ENCODE data around the gene SPTLC1. TPM values are rescaled to one million over a fixed set of nuclear protein-coding genes. Genes with fewer than 3 reads are reported as not detected.

SPTLC1 gene
- total and polyA plus RNA-seq, 2 of the 13 experiments (the other 11 are each of a cell fraction or from before 2014, with no cell fraction given): 56.2 to 72.5 TPM

GRCh38 chr9:92138157-92138959 lies 23.1 kb upstream of the SPTLC1 start (continued):
- no peak for TF ChIP-seq BRF2 (CRISPR knock-in tag; IDR thresholded peaks at IDR 0.05)
- TF ChIP-seq SP4 (CRISPR knock-in tag; IDR thresholded peaks at IDR 0.05): 0 out of 2 replicates have a peak, but pooled peaks have one; percentile 33
- TF ChIP-seq HNRNPLL (IDR thresholded peaks at IDR 0.05; ENCODE audit: low read depth, low read length, poor library complexity, severe bottlenecking): no peak
- no peak for TF ChIP-seq ZNF24 (IDR thresholded peaks at IDR 0.05)
- TF ChIP-seq SSRP1 (CRISPR knock-in tag; IDR thresholded peaks at IDR 0.05): no peak
- TF ChIP-seq PRDM4 (CRISPR knock-in tag; IDR thresholded peaks at IDR 0.05; ENCODE audit: borderline replicate concordance): no peak
- no peak for TF ChIP-seq ZNF138 (CRISPR knock-in tag; IDR thresholded peaks at IDR 0.05; ENCODE audit: low read depth)
- no peak for TF ChIP-seq HNF1A (IDR thresholded peaks at IDR 0.05; ENCODE audit: low read depth)
- TF ChIP-seq HNF1A (CRISPR knock-in tag; IDR thresholded peaks at IDR 0.05; ENCODE audit: borderline replicate concordance): no peak
- TF ChIP-seq NCOA5 (CRISPR knock-in tag; IDR thresholded peaks at IDR 0.05): no peak
- TF ChIP-seq ZNF710 (CRISPR knock-in tag; IDR thresholded peaks at IDR 0.05; ENCODE audit: borderline replicate concordance): no peak; the same call in 1 of the 2 replicates
- no peak for TF ChIP-seq ZNF143 (CRISPR knock-in tag; IDR thresholded peaks at IDR 0.05)
- no peak for TF ChIP-seq ZNF512B (CRISPR knock-in tag; IDR thresholded peaks at IDR 0.05; ENCODE audit: borderline replicate concordance)
- TF ChIP-seq ZNF7 (CRISPR knock-in tag; IDR thresholded peaks at IDR 0.05): no peak
- TF ChIP-seq ATM (IDR thresholded peaks at IDR 0.05; ENCODE audit: borderline replicate concordance): no peak
- TF ChIP-seq ZNF256 (CRISPR knock-in tag; conservative IDR thresholded peaks at IDR 0.05): no peak
